ENCODE data around the gene PGAP6.
"Not testable (repeated sequence)": the region's sequence is repeated elsewhere in the genome, so short reads cannot be mapped to it uniquely, and the experiment has no call there.

PGAP6 gene

GRCh38 chr16:336269-336668 is 45.5 kb downstream of the PGAP6 start:
- intact Hi-C loops (cut with DNase I) = no loop called here

GRCh38 chr16:334861-335632 is 46.7 kb downstream of the PGAP6 start:
- intact Hi-C loops (cut with DNase I) = not testable (repeated sequence)

More at GRCh38 chr16:336269-336668, 45.5 kb downstream of the PGAP6 start:
- no peak for DNase-seq

GRCh38 chr16:334164-334832 is 47.5 kb downstream of the PGAP6 start:
- intact Hi-C loops (cut with DNase I); DNase-seq: not testable (repeated sequence)

More at GRCh38 chr16:334861-335632, 46.7 kb downstream of the PGAP6 start:
- DNase-seq = not testable (repeated sequence)

- intact Hi-C loops (cut with DNase I) = no loop called here
- DNase-seq = no peak
Measured at GRCh38 chr16:333406-334094, 48.2 kb downstream of the PGAP6 start.

GRCh38 chr16:331181-331814 is 50.5 kb downstream of the PGAP6 start:
- DNase-seq; intact Hi-C loops (cut with DNase I): not testable (repeated sequence)

GRCh38 chr16:330741-331140 is 51.0 kb downstream of the PGAP6 start:
- intact Hi-C loops (cut with DNase I) = no loop called here
- no peak for DNase-seq

GRCh38 chr16:325375-326145 is 56.2 kb downstream of the PGAP6 start:
- intact Hi-C loops (cut with DNase I) = no loop called here
- DNase-seq = peak in 1 of 10 donors; percentile 62

- intact Hi-C loops (cut with DNase I) = no loop called here
- peak in 1 of 10 donors; percentile 67 for DNase-seq
Measured at GRCh38 chr16:324451-325334, 57.1 kb downstream of the PGAP6 start.

- DNase-seq = peak in 1 of 10 donors; percentile 55
- intact Hi-C loops (cut with DNase I) = no loop called here
Measured at GRCh38 chr16:324201-324450, 57.7 kb downstream of the PGAP6 start.

GRCh38 chr16:322476-323143 is 59.2 kb downstream of the PGAP6 start:
- intact Hi-C loops (cut with DNase I) = no loop called here
- DNase-seq = peak in 1 of 10 donors; percentile 52

GRCh38 chr16:321532-321931 is 60.2 kb downstream of the PGAP6 start:
- intact Hi-C loops (cut with DNase I) = no loop called here

More at GRCh38 chr16:321532-321931, 60.2 kb downstream of the PGAP6 start:
- no peak for DNase-seq
